Astrocyte (in vitro differentiated cells and primary cell): ENCODE data around the gene WNT7B. TPM values are rescaled to one million over a fixed set of nuclear protein-coding genes. Genes with fewer than 3 reads are reported as not detected.

ENCODE experiments used
- DNase-seq: peaks from one replicate; pipeline ENCODE4 v3.0.0-alpha.2; 2010; ENCODE audit warnings: low read depth
- FAIRE-seq: peaks from 2 replicates; lab custom pipeline; 2011; peaks lifted over from hg19 to GRCh38; lab: Jason Lieb, UNC
- H2AFZ ChIP-seq: 2 replicates; pipeline ENCODE4 v1.6.0; 2012; ENCODE audit warnings: low read depth, low read length, inconsistent platforms
- H3K27ac ChIP-seq: 2 replicates; pipeline ENCODE4 v1.5.1; 2011; ENCODE audit warnings: low read depth, low read length, inconsistent platforms
- H3K27me3 ChIP-seq: 2 replicates; pipeline ENCODE4 v1.6.0; 2011; ENCODE audit warnings: low read length, inconsistent platforms; ENCODE audit not compliant: insufficient read depth
- H3K36me3 ChIP-seq: 2 replicates; pipeline ENCODE4 v1.5.1; 2011; ENCODE audit warnings: low read length, inconsistent platforms; ENCODE audit not compliant: insufficient read depth
- H3K4me1 ChIP-seq: 2 replicates; pipeline ENCODE4 v1.5.1; 2011; ENCODE audit warnings: low read length, inconsistent platforms; ENCODE audit not compliant: insufficient read depth
- H3K4me2 ChIP-seq: 2 replicates; pipeline ENCODE4 v1.6.0; 2012; ENCODE audit warnings: low read length, inconsistent platforms
- H3K4me3 ChIP-seq: 2 replicates; pipeline ENCODE4 v1.5.1; 2011; ENCODE audit warnings: low read depth, mild to moderate bottlenecking, low read length, inconsistent platforms; ENCODE audit not compliant: insufficient read depth
- H3K79me2 ChIP-seq: 2 replicates; pipeline ENCODE4 v1.6.0; 2012; ENCODE audit warnings: mild to moderate bottlenecking, low read length, inconsistent platforms; ENCODE audit not compliant: insufficient read depth
- H3K9ac ChIP-seq: 2 replicates; pipeline ENCODE4 v1.6.0; 2012; ENCODE audit warnings: mild to moderate bottlenecking, low read length, inconsistent platforms
- H3K9me3 ChIP-seq: 2 replicates; pipeline ENCODE4 v1.5.1; 2012; ENCODE audit warnings: low read depth, mild to moderate bottlenecking, low read length, inconsistent platforms; ENCODE audit not compliant: insufficient read depth
- H4K20me1 ChIP-seq: 2 replicates; pipeline ENCODE4 v1.6.0; 2012; ENCODE audit warnings: low read length, inconsistent platforms; ENCODE audit not compliant: insufficient read depth
- H3K27ac Mint-ChIP-seq: one replicate; pipeline ENCODE4 v1.8.0; 2021; ENCODE audit warnings: mild to moderate bottlenecking, mixed read lengths; ENCODE audit not compliant: unreplicated experiment
- H3K27me3 Mint-ChIP-seq: one replicate; pipeline ENCODE4 v1.8.0; 2021; ENCODE audit warnings: low read depth, mixed read lengths; ENCODE audit not compliant: unreplicated experiment
- H3K36me3 Mint-ChIP-seq: one replicate; pipeline ENCODE4 v1.8.0; 2021; ENCODE audit warnings: low read depth, mixed read lengths; ENCODE audit not compliant: unreplicated experiment
- H3K4me1 Mint-ChIP-seq: one replicate; pipeline ENCODE4 v1.8.0; 2021; ENCODE audit warnings: low read depth, mixed read lengths; ENCODE audit not compliant: unreplicated experiment
- H3K4me3 Mint-ChIP-seq: one replicate; pipeline ENCODE4 v1.8.0; 2021; ENCODE audit warnings: mild to moderate bottlenecking, moderate library complexity, mixed read lengths; ENCODE audit not compliant: unreplicated experiment
- H3K9me3 Mint-ChIP-seq: one replicate; pipeline ENCODE4 v1.8.0; 2021; ENCODE audit warnings: mild to moderate bottlenecking, mixed read lengths; ENCODE audit not compliant: unreplicated experiment
- CTCF ChIP-seq: IDR thresholded peaks from 2 replicates; pipeline ENCODE4 v1.5.1; 2011; ENCODE audit warnings: low read depth, mild to moderate bottlenecking, inconsistent platforms, low read length, moderate library complexity; ENCODE audit not compliant: insufficient read depth
- EZH2 ChIP-seq: IDR thresholded peaks from 2 replicates; pipeline ENCODE4 v1.6.1; 2012; ENCODE audit warnings: mild to moderate bottlenecking, low read length, inconsistent platforms; ENCODE audit not compliant: insufficient read depth
- total RNA-seq: library from RNA; stranded (reverse); gene quantifications from 2 replicates; pipeline ENCODE4 v1.2.1, GENCODE V29; 2021

Gene WNT7B
- total RNA-seq, 1 donor from 2014 or later, result 1.7 TPM

GRCh38 chr22:45976254-45977002, 534 bp downstream of the WNT7B start:
- no peak overlapping the region for H2AFZ ChIP-seq

GRCh38 chr22:45975164-45976161, 1.5 kb downstream of the WNT7B start:
- no peak for FAIRE-seq
- H3K4me1 Mint-ChIP-seq, result no peaks in the 10 kb centered on the region
- peak overlapping the region; percentile 85 for H3K4me2 ChIP-seq
- H3K36me3 Mint-ChIP-seq, result no peaks in the 10 kb centered on the region
- TF ChIP-seq CTCF (no peak), EZH2 (peak; percentile 91)
- no peak overlapping the region for H2AFZ ChIP-seq
- peaks cover 41% of the 10 kb centered on the region for H4K20me1 ChIP-seq
- peaks cover 23% of the 10 kb centered on the region for H3K27me3 ChIP-seq
- peaks cover 26% of the 10 kb centered on the region for H3K79me2 ChIP-seq
- no peak overlapping the region for H3K4me3 ChIP-seq
- H3K27ac ChIP-seq, result no peak overlapping the region
- peaks cover 37% of the 10 kb centered on the region for H3K27me3 Mint-ChIP-seq
- peaks cover 21% of the 10 kb centered on the region for H3K4me1 ChIP-seq
- no peaks in the 10 kb centered on the region for H3K9me3 ChIP-seq
- H3K27ac Mint-ChIP-seq, result no peak overlapping the region
- DNase-seq, result no peak
- no peaks in the 10 kb centered on the region for H3K9me3 Mint-ChIP-seq
- H3K9ac ChIP-seq, result no peak overlapping the region
- no peaks in the 10 kb centered on the region for H3K36me3 ChIP-seq
- H3K4me3 Mint-ChIP-seq, result peak overlapping the region; percentile 16

More at GRCh38 chr22:45976254-45977002, 534 bp downstream of the WNT7B start:
- peaks cover 23% of the 10 kb centered on the region for H3K27me3 ChIP-seq
- peak overlapping the region; percentile 18 for H3K9ac ChIP-seq
- H4K20me1 ChIP-seq, result peaks cover 41% of the 10 kb centered on the region
- Mint-ChIP-seq H3K9me3 (no peaks in the 10 kb centered on the region), H3K36me3 (no peaks in the 10 kb centered on the region), H3K27ac (no peak overlapping the region), H3K4me1 (no peaks in the 10 kb centered on the region), H3K4me3 (no peak overlapping the region), H3K27me3 (peaks cover 37% of the 10 kb centered on the region)
- DNase-seq, result no peak
- peak overlapping the region; percentile 85 for H3K4me2 ChIP-seq
- no peak for TF ChIP-seq EZH2
- TF ChIP-seq CTCF, result no peak
- H3K27ac ChIP-seq, result no peak overlapping the region
- no peaks in the 10 kb centered on the region for H3K9me3 ChIP-seq
- peak overlapping the region; percentile 42 for H3K4me3 ChIP-seq
- H3K4me1 ChIP-seq, result peaks cover 20% of the 10 kb centered on the region
- H3K79me2 ChIP-seq, result peaks cover 17% of the 10 kb centered on the region
- no peaks in the 10 kb centered on the region for H3K36me3 ChIP-seq
- no peak for FAIRE-seq
